ENCODE results near the gene KLHL22.

DNA sequence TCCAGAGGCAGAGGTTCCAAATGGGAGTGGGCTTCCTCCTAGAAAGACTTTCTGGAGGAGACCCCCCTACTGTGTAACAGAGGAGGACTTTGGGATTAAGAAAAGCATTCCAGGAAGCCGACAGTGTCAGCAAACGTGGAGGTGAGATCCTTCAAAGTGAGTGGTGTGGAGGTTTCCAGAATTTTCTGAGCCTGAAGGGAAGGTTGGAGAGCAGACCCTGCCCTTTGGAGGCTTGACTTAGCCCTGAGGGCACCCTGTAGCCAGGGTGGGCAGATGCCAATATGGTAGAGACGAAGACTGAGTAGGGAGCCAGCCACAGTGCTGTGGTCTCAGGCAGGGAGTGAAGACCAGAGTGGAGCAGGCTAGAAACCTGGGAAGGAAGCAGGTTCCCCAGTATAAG is 1.8 kb upstream of the KLHL22 start:
- TF ChIP-seq CTCF (IDR thresholded peaks at IDR 0.05) (no peak), ZFX (IDR thresholded peaks at IDR 0.05; ENCODE audit: borderline replicate concordance) (no peak)
